GM06990 (cell line): ENCODE results near the gene KERA.
"Not testable (repeated sequence)": the region's sequence is repeated elsewhere in the genome, so short reads cannot be mapped to it uniquely, and the experiment has no call there.

Experiments used
- DNase-seq: peaks from one replicate; pipeline ENCODE4 v3.0.0-alpha.2; 2011; ENCODE audit not compliant: insufficient read length; ENCODE audit errors: extremely low read depth
- H3K27me3 ChIP-seq: replicated peaks from 2 replicates; pipeline ENCODE4 v1.6.0; 2011; ENCODE audit warnings: low read length; ENCODE audit not compliant: control insufficient read depth, insufficient read depth
- H3K36me3 ChIP-seq: 2 replicates; pipeline ENCODE4 v1.5.1; 2011; ENCODE audit warnings: low read length; ENCODE audit not compliant: control insufficient read depth, insufficient read depth
- H3K4me3 ChIP-seq: replicated peaks from 2 replicates; pipeline ENCODE4 v1.5.1; 2011; ENCODE audit warnings: low read depth, mild to moderate bottlenecking, control low read depth, low read length
- CTCF ChIP-seq: IDR thresholded peaks from 2 replicates; pipeline ENCODE4 v1.5.1; 2011; ENCODE audit warnings: low read length, control low read depth, mild to moderate bottlenecking, inconsistent platforms; ENCODE audit not compliant: insufficient read depth, poor library complexity, severe bottlenecking

Gene KERA

GRCh38 chr12:91094957-91095356 lies 37.1 kb upstream of the KERA start:
- DNase-seq: no peak
- no peaks in the 10 kb centered on the region for H3K36me3 ChIP-seq
- TF ChIP-seq CTCF: no peak

GRCh38 chr12:91094032-91094662 lies 36.3 kb upstream of the KERA start:
- no peak for DNase-seq

More at GRCh38 chr12:91094957-91095356, 37.1 kb upstream of the KERA start:
- Histone ChIP-seq H3K4me3 (no peak overlapping the region), H3K27me3 (no peaks in the 10 kb centered on the region)

GRCh38 chr12:91093341-91093740 lies 35.5 kb upstream of the KERA start:
- no peak for DNase-seq
- H3K27me3 ChIP-seq: no peaks in the 10 kb centered on the region
- no peaks in the 10 kb centered on the region for H3K36me3 ChIP-seq
- H3K4me3 ChIP-seq: no peak overlapping the region
- TF ChIP-seq CTCF: no peak

More at GRCh38 chr12:91094032-91094662, 36.3 kb upstream of the KERA start:
- TF ChIP-seq CTCF: no peak
- Histone ChIP-seq H3K4me3 (no peak overlapping the region), H3K36me3 (no peaks in the 10 kb centered on the region), H3K27me3 (no peaks in the 10 kb centered on the region)

GRCh38 chr12:91091916-91092715 lies 34.3 kb upstream of the KERA start:
- Histone ChIP-seq H3K27me3 (no peaks in the 10 kb centered on the region), H3K36me3 (no peaks in the 10 kb centered on the region), H3K4me3 (no peak overlapping the region)
- no peak for TF ChIP-seq CTCF
- no peak for DNase-seq

- not testable (repeated sequence) for DNase-seq, H3K4me3 ChIP-seq, H3K27me3 ChIP-seq, H3K36me3 ChIP-seq
These were observed 32.1 kb upstream of the KERA start for GRCh38 chr12:91089953-91090352.

GRCh38 chr12:91080041-91080440 lies 22.2 kb upstream of the KERA start:
- no peaks in the 10 kb centered on the region for H3K27me3 ChIP-seq
- H3K36me3 ChIP-seq: no peaks in the 10 kb centered on the region
- DNase-seq: no peak
- no peak for TF ChIP-seq CTCF
- H3K4me3 ChIP-seq: no peak overlapping the region
